ENCODE data around the gene TBRG4. TPM values are rescaled to one million over a fixed set of nuclear protein-coding genes. Genes with fewer than 3 reads are reported as not detected.

Gene TBRG4
- total and polyA plus RNA-seq, 2 donors from 2014 or later: 45.7 to 67.8 TPM

DNA sequence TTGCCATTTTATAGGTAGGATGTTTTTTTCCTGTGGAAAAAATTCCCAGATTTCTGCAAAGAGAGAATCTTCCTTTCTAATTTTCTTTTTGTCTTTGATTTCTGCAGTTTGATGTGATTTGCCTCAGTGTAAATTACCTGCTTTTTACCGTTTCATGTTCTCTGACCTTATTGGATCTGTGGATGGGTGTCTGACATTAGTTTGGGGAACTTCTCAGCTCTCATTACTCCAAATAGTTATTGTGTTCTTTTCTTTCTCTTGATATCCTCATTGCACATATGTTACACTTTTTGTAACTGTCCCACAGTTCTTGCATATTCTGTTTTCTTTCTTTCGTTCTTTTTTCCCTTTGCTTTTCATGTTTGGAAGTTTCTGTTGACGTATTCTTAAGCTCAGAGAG is 51.2 kb downstream of the TBRG4 start:
- no peaks in the 10 kb centered on the region for H3K27me3 ChIP-seq (ENCODE audit: control insufficient read depth, insufficient read depth, low read length)
- TF ChIP-seq, protein P1, sequence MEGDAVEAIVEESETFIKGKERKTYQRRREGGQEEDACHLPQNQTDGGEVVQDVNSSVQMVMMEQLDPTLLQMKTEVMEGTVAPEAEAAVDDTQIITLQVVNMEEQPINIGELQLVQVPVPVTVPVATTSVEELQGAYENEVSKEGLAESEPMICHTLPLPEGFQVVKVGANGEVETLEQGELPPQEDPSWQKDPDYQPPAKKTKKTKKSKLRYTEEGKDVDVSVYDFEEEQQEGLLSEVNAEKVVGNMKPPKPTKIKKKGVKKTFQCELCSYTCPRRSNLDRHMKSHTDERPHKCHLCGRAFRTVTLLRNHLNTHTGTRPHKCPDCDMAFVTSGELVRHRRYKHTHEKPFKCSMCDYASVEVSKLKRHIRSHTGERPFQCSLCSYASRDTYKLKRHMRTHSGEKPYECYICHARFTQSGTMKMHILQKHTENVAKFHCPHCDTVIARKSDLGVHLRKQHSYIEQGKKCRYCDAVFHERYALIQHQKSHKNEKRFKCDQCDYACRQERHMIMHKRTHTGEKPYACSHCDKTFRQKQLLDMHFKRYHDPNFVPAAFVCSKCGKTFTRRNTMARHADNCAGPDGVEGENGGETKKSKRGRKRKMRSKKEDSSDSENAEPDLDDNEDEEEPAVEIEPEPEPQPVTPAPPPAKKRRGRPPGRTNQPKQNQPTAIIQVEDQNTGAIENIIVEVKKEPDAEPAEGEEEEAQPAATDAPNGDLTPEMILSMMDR (IDR thresholded peaks at IDR 0.05; ENCODE audit: borderline replicate concordance, extremely low read depth, insufficient read depth): no peak
- no peak for FAIRE-seq
- H3K27ac ChIP-seq (ENCODE audit: low read depth in 2 of 2, low read length in 2 of 2): no peak overlapping the region
- H3K36me3 ChIP-seq (ENCODE audit: control insufficient read depth in 2 of 3, insufficient read depth in 3 of 3, low read length in 3 of 3): peaks cover 0 to 10% (median 0%) of the 10 kb centered on the region in 3 donors
- no peak for DNase-seq
- no peaks in the 10 kb centered on the region for H3K9me3 ChIP-seq (ENCODE audit: control insufficient read depth in 2 of 3, insufficient read depth in 1 of 3, low read length in 3 of 3)
- no peak overlapping the region for H3K9ac ChIP-seq (ENCODE audit: low read length in 3 of 3)
- intact Hi-C loops (cut with DNase I): no loop called here
- H3K4me1 ChIP-seq (ENCODE audit: control insufficient read depth in 2 of 3, insufficient read depth in 2 of 3, low read depth in 1 of 3, low read length in 3 of 3): no peaks in the 10 kb centered on the region
- no peak overlapping the region for H3K4me3 ChIP-seq (ENCODE audit: low read length in 3 of 3)

DNA sequence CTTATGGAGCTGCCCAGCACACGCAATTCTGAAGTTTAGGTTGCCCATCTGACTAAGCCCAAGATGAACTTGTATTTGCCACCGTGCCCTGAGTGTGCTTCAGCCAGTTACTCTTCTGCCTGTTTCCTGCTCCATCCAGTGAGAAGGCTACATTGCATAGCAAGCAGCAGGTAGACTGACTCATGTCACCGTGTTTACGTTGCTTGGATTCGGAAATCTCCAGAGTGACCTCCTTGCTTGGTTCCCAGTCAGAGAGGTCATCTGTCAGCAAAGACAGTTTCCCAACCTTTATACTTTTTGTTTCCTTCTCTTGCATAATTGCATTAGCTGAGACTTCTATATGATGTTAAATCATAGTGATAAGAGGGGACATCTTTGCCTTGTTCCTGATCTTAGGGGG is 53.6 kb downstream of the TBRG4 start:
- DNase-seq (no peak), FAIRE-seq (no peak)
- peaks cover 0 to 2% (median 0%) of the 10 kb centered on the region in 3 donors for H3K36me3 ChIP-seq (ENCODE audit: control insufficient read depth in 2 of 3, insufficient read depth in 3 of 3, low read length in 3 of 3)
- no peaks in the 10 kb centered on the region for H3K27me3 ChIP-seq (ENCODE audit: control insufficient read depth, insufficient read depth, low read length)
- no peaks in the 10 kb centered on the region for H3K9me3 ChIP-seq (ENCODE audit: control insufficient read depth in 2 of 3, insufficient read depth in 1 of 3, low read length in 3 of 3)
- TF ChIP-seq, protein P1 (IDR thresholded peaks at IDR 0.05; ENCODE audit: borderline replicate concordance, extremely low read depth, insufficient read depth): no peak
- no peak overlapping the region for H3K27ac ChIP-seq (ENCODE audit: low read depth in 2 of 2, low read length in 2 of 2)
- no peaks in the 10 kb centered on the region for H3K4me1 ChIP-seq (ENCODE audit: control insufficient read depth in 2 of 3, insufficient read depth in 2 of 3, low read depth in 1 of 3, low read length in 3 of 3)
- no peak overlapping the region for H3K9ac ChIP-seq (ENCODE audit: low read length in 3 of 3)
- intact Hi-C loops (cut with DNase I): no loop called here
- no peak overlapping the region for H3K4me3 ChIP-seq (ENCODE audit: low read length in 3 of 3)

DNA sequence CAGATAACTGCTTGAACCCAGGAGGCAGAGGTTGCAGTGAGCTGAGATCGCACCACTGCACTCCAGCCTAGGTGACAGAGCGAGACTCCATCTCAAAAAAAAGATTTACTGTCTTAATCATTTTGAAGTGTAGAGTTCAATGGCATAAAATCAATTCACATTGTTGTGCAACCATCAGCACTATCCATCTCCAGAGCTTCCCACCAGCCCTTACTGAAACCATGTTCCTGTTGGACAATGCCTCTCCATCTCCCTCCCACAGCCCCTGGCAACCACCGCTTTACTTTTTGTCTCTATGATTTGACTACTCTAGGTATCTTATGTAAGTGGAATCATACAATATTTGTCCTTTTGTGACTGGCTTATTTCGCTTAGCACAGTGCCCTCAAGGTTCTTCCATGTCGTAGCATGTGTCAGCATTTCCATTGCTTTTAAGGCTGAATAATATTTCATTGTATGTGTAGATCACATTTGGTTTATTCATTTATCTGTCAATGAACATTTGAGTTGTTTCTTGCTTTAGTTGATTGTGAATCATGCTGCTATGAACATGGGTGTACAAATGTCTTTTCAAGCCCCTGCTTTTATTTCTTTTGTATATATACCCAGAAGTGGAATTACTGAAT is 55.8 kb downstream of the TBRG4 start:
- TF ChIP-seq, protein P1 (IDR thresholded peaks at IDR 0.05; ENCODE audit: borderline replicate concordance, extremely low read depth, insufficient read depth): no peak
- no peak overlapping the region for H3K4me3 ChIP-seq (ENCODE audit: low read length in 3 of 3)
- intact Hi-C loops (cut with DNase I): no loop called here
- no peak for DNase-seq
- no peaks in the 10 kb centered on the region for H3K27me3 ChIP-seq (ENCODE audit: control insufficient read depth, insufficient read depth, low read length)
- no peaks in the 10 kb centered on the region for H3K4me1 ChIP-seq (ENCODE audit: control insufficient read depth in 2 of 3, insufficient read depth in 2 of 3, low read depth in 1 of 3, low read length in 3 of 3)
- H3K9ac ChIP-seq (ENCODE audit: low read length in 3 of 3): no peak overlapping the region
- FAIRE-seq: no peak
- H3K9me3 ChIP-seq (ENCODE audit: control insufficient read depth in 2 of 3, insufficient read depth in 1 of 3, low read length in 3 of 3): no peaks in the 10 kb centered on the region
- H3K27ac ChIP-seq (ENCODE audit: low read depth in 2 of 2, low read length in 2 of 2): no peak overlapping the region
- H3K36me3 ChIP-seq (ENCODE audit: control insufficient read depth in 2 of 3, insufficient read depth in 3 of 3, low read length in 3 of 3): peaks cover 0 to 2% (median 0%) of the 10 kb centered on the region in 3 donors

DNA sequence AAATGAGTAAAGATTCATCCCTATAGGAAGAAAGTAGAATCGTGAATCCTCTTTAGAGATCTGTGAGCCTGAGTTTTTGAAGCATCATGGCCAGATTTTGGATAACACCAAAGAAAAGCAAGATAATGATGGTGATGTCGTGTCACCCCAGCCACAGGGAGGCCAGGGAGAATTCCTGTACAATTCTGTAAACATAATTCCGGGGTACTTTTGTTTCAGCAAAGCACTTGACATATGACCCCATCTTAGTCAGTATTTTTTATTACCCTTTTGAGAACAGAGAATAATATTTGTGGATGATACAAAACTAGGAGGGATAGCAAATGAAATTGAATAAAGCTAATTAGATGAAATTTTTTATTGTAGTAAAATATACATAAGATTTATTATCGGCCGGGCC is 56.5 kb downstream of the TBRG4 start:
- H3K9ac ChIP-seq (ENCODE audit: low read length in 3 of 3): no peak overlapping the region
- H3K9me3 ChIP-seq (ENCODE audit: control insufficient read depth in 2 of 3, insufficient read depth in 1 of 3, low read length in 3 of 3): no peaks in the 10 kb centered on the region
- DNase-seq (no peak), FAIRE-seq (no peak)
- H3K4me1 ChIP-seq (ENCODE audit: control insufficient read depth in 2 of 3, insufficient read depth in 2 of 3, low read depth in 1 of 3, low read length in 3 of 3): no peaks in the 10 kb centered on the region
- no peak overlapping the region for H3K27ac ChIP-seq (ENCODE audit: low read depth in 2 of 2, low read length in 2 of 2)
- TF ChIP-seq, protein P1 (IDR thresholded peaks at IDR 0.05; ENCODE audit: borderline replicate concordance, extremely low read depth, insufficient read depth): no peak
- no peak overlapping the region for H3K4me3 ChIP-seq (ENCODE audit: low read length in 3 of 3)
- H3K27me3 ChIP-seq (ENCODE audit: control insufficient read depth, insufficient read depth, low read length): no peaks in the 10 kb centered on the region
- H3K36me3 ChIP-seq (ENCODE audit: control insufficient read depth in 2 of 3, insufficient read depth in 3 of 3, low read length in 3 of 3): peaks cover 0 to 2% (median 0%) of the 10 kb centered on the region in 3 donors
- intact Hi-C loops (cut with DNase I): no loop called here
